Measurements from ENCODE around the gene SLC18A3. TPM values are rescaled to one million over a fixed set of nuclear protein-coding genes. Genes with fewer than 3 reads are reported as not detected.

Gene SLC18A3
- total RNA-seq, 1 donor from 2014 or later: 1.6 TPM

DNA sequence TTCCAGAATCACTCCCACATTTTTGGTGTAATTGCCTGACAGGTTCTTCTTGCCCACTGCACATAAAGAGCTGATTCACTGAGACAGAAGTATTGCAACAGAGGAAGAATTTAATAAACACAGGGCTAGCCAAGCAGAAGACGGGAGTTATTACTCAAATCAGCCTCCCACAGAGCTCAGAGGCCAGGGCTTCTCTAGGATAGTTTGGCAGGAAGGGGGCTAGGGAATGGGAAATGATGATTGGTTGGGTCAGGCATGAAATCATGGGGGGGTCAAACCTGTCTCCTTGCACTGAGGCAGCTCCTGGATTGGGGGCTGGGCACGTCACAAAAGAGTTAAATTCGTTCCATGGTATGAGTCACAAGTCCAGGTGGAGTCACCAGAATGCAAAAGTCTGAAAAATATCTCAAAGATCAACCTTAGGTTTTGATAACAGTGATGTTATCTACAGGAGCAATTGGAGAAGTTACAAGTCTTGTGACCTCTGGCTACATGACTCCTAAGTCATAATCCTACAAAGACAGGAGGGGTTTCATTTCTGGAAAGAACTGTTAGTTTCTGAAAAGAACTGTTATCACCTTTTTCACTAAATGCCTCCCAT is 41.0 kb upstream of the SLC18A3 start:
- Mint-ChIP-seq H3K9me3 (peaks cover 6% of the 10 kb centered on the region), H3K36me3 (no peaks in the 10 kb centered on the region), H3K27me3 (peaks cover 9% of the 10 kb centered on the region), H3K4me1 (ENCODE audit: unreplicated experiment) (no peaks in the 10 kb centered on the region), H3K4me3 (no peak overlapping the region), H3K27ac (no peak overlapping the region)
- no peak for DNase-seq (ENCODE audit: extremely low spot score, unreplicated experiment)
- TF ChIP-seq, protein P1, sequence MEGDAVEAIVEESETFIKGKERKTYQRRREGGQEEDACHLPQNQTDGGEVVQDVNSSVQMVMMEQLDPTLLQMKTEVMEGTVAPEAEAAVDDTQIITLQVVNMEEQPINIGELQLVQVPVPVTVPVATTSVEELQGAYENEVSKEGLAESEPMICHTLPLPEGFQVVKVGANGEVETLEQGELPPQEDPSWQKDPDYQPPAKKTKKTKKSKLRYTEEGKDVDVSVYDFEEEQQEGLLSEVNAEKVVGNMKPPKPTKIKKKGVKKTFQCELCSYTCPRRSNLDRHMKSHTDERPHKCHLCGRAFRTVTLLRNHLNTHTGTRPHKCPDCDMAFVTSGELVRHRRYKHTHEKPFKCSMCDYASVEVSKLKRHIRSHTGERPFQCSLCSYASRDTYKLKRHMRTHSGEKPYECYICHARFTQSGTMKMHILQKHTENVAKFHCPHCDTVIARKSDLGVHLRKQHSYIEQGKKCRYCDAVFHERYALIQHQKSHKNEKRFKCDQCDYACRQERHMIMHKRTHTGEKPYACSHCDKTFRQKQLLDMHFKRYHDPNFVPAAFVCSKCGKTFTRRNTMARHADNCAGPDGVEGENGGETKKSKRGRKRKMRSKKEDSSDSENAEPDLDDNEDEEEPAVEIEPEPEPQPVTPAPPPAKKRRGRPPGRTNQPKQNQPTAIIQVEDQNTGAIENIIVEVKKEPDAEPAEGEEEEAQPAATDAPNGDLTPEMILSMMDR (conservative IDR thresholded peaks at IDR 0.05): no peak

DNA sequence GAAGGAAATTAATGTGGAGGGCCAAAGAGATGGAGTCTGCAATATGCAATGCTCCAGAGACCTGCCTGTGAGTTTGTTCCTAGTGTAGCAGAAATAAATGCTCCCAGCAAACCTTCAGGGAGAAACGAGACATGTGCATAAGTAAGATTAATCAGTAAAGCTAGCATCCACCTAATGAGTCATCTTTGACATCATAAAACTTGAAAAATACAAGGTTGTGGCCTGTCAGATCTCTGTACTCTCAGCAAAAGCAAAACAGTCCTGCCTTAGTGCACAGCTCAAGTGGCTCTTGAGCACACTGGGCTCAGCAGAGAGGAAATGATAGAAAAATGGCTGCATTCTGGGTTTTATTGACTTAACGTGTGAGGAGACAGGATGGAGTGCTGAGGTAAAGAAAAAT is 38.7 kb upstream of the SLC18A3 start:
- TF ChIP-seq, protein P1 (conservative IDR thresholded peaks at IDR 0.05): no peak
- no peaks in the 10 kb centered on the region for H3K36me3 Mint-ChIP-seq
- DNase-seq (ENCODE audit: extremely low spot score, unreplicated experiment): no peak
- H3K9me3 Mint-ChIP-seq: peaks cover 6% of the 10 kb centered on the region
- no peaks in the 10 kb centered on the region for H3K4me1 Mint-ChIP-seq (ENCODE audit: unreplicated experiment)
- H3K27me3 Mint-ChIP-seq: peaks cover 4% of the 10 kb centered on the region
- H3K27ac Mint-ChIP-seq: no peak overlapping the region
- no peak overlapping the region for H3K4me3 Mint-ChIP-seq

DNA sequence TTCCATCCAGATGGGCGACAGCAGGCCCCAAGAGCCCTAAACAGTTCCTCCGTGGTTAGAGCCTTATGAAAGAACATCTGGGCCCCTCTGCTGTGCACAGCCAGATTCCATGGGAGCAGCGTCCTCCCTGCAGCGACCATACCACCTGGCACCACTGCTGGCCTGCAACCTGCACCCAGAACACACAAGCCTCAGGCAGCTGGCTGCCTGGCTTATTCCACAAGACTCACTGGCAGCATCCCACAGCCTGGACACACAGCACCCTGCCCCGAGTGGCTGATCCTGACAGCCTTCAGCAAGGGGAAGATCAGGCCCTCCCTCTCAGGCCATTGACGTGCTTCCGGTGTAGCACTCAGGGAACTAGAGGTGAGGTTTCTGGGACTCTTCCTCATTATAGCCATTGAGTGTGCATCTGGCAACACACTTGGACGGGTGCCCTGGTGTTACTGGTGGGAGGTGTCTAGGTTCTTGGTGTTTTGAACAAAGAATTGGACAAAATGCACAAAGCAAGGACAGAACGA is 37.5 kb upstream of the SLC18A3 start:
- Mint-ChIP-seq H3K9me3 (no peaks in the 10 kb centered on the region), H3K27ac (no peak overlapping the region), H3K36me3 (no peaks in the 10 kb centered on the region), H3K27me3 (no peaks in the 10 kb centered on the region), H3K4me1 (ENCODE audit: unreplicated experiment) (no peaks in the 10 kb centered on the region), H3K4me3 (no peak overlapping the region)
- no peak for DNase-seq (ENCODE audit: extremely low spot score, unreplicated experiment)
- TF ChIP-seq, protein P1 (conservative IDR thresholded peaks at IDR 0.05): no peak

DNA sequence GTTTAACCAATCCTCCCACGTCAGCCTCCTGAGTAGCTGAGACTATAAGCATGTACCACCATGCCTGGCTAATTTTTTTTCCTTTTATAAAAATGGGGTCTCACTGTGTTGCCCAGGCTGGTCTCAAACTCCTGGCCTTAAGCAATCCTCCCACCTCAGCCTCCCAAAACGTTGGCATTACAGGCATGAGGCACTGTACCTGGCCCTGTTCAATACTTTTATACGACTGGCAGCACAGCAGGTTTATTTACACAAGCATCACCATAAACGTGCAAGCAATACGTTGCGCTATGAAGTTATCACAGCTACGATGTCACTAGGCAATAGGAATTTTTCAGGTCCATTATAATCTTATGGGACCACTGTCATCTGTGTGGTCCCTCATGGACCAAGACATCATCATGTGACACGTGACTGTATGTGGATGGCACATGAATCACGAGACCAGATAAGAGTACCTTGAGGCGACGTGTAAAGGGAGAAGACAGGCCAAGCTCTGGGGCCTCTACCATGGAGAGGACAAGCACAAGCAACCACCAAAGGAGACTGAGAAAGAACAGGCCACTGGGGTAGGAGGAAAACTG is 34.5 kb upstream of the SLC18A3 start:
- Mint-ChIP-seq H3K27me3 (no peaks in the 10 kb centered on the region), H3K27ac (no peak overlapping the region), H3K4me1 (ENCODE audit: unreplicated experiment) (peaks cover 8% of the 10 kb centered on the region), H3K36me3 (no peaks in the 10 kb centered on the region), H3K9me3 (peaks cover 8% of the 10 kb centered on the region), H3K4me3 (no peak overlapping the region)
- DNase-seq (ENCODE audit: extremely low spot score, unreplicated experiment): no peak
- TF ChIP-seq, protein P1 (conservative IDR thresholded peaks at IDR 0.05): no peak

DNA sequence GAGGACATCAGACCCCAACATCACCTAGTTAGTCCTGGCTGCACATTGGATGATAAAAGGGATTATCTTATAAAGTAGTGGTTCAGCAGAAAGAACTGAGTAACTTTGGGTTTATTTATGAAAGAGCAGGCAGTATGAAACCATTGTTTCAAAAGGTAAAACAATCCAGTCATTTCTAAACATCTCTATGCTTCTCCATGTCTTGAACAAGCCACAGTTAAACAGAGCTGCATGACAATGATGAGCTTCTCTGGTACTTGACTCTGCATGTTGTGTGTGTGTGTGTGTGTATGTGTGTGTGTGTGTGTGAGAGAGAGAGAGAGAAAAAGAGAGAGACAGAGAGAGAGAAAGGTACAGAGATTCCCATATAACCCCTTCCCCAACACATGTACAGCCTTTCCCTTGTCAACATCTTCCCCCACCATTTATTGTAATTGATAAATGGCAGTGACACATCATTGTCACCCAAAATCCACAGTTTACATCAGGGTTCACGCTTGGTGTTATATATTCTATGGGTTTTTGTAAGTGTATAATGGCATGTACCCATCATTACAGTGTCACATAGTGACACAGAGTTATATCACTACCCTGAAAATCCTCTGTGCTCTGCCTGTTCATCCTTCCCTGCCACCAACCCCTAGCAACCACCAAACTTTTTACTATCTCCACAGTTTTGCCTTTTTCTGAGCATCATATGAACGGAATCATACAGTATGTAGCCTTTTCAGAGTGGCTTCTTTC is 32.8 kb upstream of the SLC18A3 start:
- Mint-ChIP-seq H3K27ac (no peak overlapping the region), H3K9me3 (peaks cover 8% of the 10 kb centered on the region), H3K4me1 (ENCODE audit: unreplicated experiment) (peaks cover 8% of the 10 kb centered on the region), H3K4me3 (no peak overlapping the region), H3K27me3 (no peaks in the 10 kb centered on the region), H3K36me3 (no peaks in the 10 kb centered on the region)
- TF ChIP-seq, protein P1 (conservative IDR thresholded peaks at IDR 0.05): no peak
- DNase-seq (ENCODE audit: extremely low spot score, unreplicated experiment): no peak
